Breast epithelium (tissue), 4 donors: Measurements from ENCODE around the gene CFAP97D2. TPM values are rescaled to one million over a fixed set of nuclear protein-coding genes. Genes with fewer than 3 reads are reported as not detected.

ENCODE experiments used
- DNase-seq, 2 donors: peaks; one replicate each; pipeline ENCODE4 v3.0.0-alpha.2; 2019; ENCODE audit warnings: low spot score in 2 of 2
- H3K27ac ChIP-seq, 2 donors: fragments of 200-600 bp; sonication (generic) in 1 of 2; one replicate each; pipeline ENCODE4 v1.5.1; 2016 to 2019; ENCODE audit warnings: mild to moderate bottlenecking in 1 of 2
- H3K27me3 ChIP-seq, 2 donors: fragments of 200-600 bp; sonication (generic) in 1 of 2; one replicate each; pipeline versions ENCODE4 v1.5.1 to v1.6.0; 2017 to 2019; ENCODE audit warnings: control low read depth in 1 of 2, mild to moderate bottlenecking in 1 of 2
- H3K36me3 ChIP-seq: fragments of 200-600 bp; one replicate; pipeline ENCODE4 v1.5.1; 2019
- H3K4me1 ChIP-seq, 2 donors: fragments of 200-600 bp; sonication (generic); one replicate each; pipeline ENCODE4 v1.5.1; 2016 to 2019; ENCODE audit warnings: control low read depth in 1 of 2
- H3K4me3 ChIP-seq, 3 donors: fragments of 200-600 bp; sonication (generic); 1 replicate in 2 of 3; 2 replicates in 1 of 3; pipeline ENCODE4 v1.5.1; 2016 to 2019; ENCODE audit warnings: mild to moderate bottlenecking in 3 of 3, moderate library complexity in 2 of 3
- H3K9me3 ChIP-seq, 2 donors: fragments of 200-600 bp; sonication (generic) in 1 of 2; one replicate each; pipeline ENCODE4 v1.5.1; 2016 to 2019; ENCODE audit warnings: control low read depth in 1 of 2
- POLR2A ChIP-seq: fragments of 450-650 bp; IDR thresholded peaks from one replicate; pipeline ENCODE4 v1.6.1; 2016; ENCODE audit warnings: antibody characterized with exemption, mild to moderate bottlenecking, moderate library complexity
- POLR2AphosphoS5 ChIP-seq, 3 donors: sonication (generic); formaldehyde crosslinking; IDR thresholded peaks; one replicate each; pipeline ENCODE4 v1.6.1; 2017; ENCODE audit warnings: antibody characterized with exemption in 3 of 3
- intact Hi-C: fragments of 100-400 bp; cut with DNase I; formaldehyde crosslinking; loops from one replicate; pipeline ENCODE4 v1.15.1; 2023; ENCODE audit warnings: low total_unique reads
- total RNA-seq, 3 donors: library from RNA; depleted of rRNA; stranded (reverse); fragments of >200 nt; gene quantifications; one replicate each; pipeline ENCODE4 v1.1.0, GENCODE V29; 2016
- TF ChIP-seq, protein P1 (sequence below), 3 donors: fragments of 450-650 bp; IDR thresholded peaks; one replicate each; pipeline ENCODE4 v1.5.1; 2016 to 2017; ENCODE audit warnings: antibody characterized with exemption in 3 of 3, mild to moderate bottlenecking in 3 of 3, moderate library complexity in 3 of 3

The CFAP97D2 gene
- total RNA-seq, 3 donors from 2014 or later: not detected

DNA sequence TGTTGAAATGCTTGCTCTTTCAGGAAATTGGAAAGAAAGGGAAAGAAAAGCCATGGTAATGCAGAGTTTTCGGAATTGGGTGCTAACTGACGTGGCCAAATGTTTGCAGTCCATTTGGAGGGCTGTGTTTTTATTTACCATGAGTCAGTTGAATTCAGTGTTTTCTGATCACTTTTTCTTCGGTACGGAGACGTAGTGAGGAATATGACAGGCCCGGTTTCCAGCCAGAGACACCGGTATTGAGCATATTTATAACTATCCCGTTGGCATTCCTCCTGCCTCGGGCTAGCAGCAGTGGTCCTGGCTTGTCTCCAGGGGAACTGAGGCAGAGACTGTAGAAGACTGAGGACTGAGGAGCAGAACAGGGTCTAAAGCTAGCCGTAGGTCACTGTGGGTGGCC, 56.6 kb downstream of the CFAP97D2 start:
- no peaks in the 10 kb centered on the region for H3K4me1 ChIP-seq
- DNase-seq: no peak
- no peaks in the 10 kb centered on the region for H3K36me3 ChIP-seq
- no peak overlapping the region for H3K27ac ChIP-seq
- intact Hi-C loops: no loop called here
- H3K27me3 ChIP-seq: no peaks in the 10 kb centered on the region
- no peaks in the 10 kb centered on the region for H3K9me3 ChIP-seq
- peak overlapping the region; percentile 69 to 95 (median 88) for H3K4me3 ChIP-seq
- no peak for TF ChIP-seq POLR2A
- TF ChIP-seq POLR2AphosphoS5 (IDR thresholded peaks at IDR 0.05): no peak
- TF ChIP-seq, protein P1, sequence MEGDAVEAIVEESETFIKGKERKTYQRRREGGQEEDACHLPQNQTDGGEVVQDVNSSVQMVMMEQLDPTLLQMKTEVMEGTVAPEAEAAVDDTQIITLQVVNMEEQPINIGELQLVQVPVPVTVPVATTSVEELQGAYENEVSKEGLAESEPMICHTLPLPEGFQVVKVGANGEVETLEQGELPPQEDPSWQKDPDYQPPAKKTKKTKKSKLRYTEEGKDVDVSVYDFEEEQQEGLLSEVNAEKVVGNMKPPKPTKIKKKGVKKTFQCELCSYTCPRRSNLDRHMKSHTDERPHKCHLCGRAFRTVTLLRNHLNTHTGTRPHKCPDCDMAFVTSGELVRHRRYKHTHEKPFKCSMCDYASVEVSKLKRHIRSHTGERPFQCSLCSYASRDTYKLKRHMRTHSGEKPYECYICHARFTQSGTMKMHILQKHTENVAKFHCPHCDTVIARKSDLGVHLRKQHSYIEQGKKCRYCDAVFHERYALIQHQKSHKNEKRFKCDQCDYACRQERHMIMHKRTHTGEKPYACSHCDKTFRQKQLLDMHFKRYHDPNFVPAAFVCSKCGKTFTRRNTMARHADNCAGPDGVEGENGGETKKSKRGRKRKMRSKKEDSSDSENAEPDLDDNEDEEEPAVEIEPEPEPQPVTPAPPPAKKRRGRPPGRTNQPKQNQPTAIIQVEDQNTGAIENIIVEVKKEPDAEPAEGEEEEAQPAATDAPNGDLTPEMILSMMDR (IDR thresholded peaks at IDR 0.05): no peak

DNA sequence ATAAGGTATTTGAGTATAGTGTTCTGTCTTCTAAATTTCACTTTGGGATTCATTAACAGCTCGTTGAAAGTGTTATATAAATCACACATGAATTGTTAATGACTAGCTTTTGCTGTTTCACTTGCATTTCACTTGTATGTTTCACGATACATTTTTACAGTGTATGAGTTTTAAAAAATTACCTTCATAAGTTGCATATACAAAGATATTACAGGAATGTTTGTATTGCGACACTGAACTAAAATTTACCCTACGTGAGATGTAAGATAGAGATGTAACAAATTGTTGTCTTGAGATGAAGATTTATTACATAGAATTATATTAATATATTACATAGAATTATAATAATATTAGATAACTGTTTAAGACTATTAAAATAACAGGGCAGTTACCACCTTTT, 57.2 kb downstream of the CFAP97D2 start:
- Histone ChIP-seq H3K4me1 (no peaks in the 10 kb centered on the region), H3K4me3 (peak overlapping the region; percentile 69 to 95 (median 88)), H3K36me3 (peaks cover 1% of the 10 kb centered on the region), H3K27me3 (no peaks in the 10 kb centered on the region), H3K9me3 (no peaks in the 10 kb centered on the region), H3K27ac (no peak overlapping the region)
- no peak for TF ChIP-seq POLR2AphosphoS5 (IDR thresholded peaks at IDR 0.05)
- TF ChIP-seq POLR2A: no peak
- TF ChIP-seq, protein P1 (IDR thresholded peaks at IDR 0.05): no peak
- DNase-seq: no peak
- intact Hi-C loops: no loop called here

DNA sequence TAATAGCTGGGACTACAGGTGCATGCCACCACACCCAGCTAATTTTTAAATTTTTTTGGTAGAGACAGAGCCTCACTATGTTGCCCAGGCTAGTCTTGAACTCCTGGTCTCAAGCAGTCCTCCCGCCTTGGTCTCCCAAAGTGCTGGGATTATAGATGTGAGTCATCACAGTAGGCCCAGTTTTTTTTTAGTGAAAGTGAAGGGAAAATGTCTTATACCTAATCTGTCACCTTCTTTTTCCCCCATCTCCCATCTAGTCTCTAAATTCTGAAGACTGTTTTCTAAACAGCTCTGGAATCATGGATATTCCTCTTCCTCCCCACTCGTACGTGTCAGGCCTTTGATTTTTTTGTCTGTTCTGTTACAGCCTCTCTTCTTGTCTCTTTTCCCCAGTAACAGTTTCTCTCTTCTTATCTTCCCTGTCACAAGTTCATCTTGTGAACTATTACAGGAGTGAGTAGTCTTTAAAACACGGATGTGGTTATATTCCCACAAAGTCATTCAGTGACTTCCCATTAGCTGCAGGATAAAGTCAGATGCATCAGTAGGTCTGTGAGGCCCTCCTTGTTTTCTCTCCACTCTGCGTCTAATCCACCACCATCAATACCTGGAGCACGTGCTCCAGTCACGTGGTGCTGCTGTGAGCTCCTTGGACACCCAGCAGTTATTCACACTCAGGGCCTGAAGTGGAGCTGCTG, 58.5 kb downstream of the CFAP97D2 start:
- H3K4me3 ChIP-seq: no peak overlapping the region
- intact Hi-C loops: no loop called here
- TF ChIP-seq, protein P1 (IDR thresholded peaks at IDR 0.05): no peak
- TF ChIP-seq POLR2AphosphoS5 (IDR thresholded peaks at IDR 0.05) (no peak), POLR2A (no peak)
- DNase-seq: no peak
- no peaks in the 10 kb centered on the region for H3K4me1 ChIP-seq
- H3K27ac ChIP-seq: no peak overlapping the region
- H3K36me3 ChIP-seq: peaks cover 10% of the 10 kb centered on the region
- no peaks in the 10 kb centered on the region for H3K27me3 ChIP-seq
- H3K9me3 ChIP-seq: no peaks in the 10 kb centered on the region

DNA sequence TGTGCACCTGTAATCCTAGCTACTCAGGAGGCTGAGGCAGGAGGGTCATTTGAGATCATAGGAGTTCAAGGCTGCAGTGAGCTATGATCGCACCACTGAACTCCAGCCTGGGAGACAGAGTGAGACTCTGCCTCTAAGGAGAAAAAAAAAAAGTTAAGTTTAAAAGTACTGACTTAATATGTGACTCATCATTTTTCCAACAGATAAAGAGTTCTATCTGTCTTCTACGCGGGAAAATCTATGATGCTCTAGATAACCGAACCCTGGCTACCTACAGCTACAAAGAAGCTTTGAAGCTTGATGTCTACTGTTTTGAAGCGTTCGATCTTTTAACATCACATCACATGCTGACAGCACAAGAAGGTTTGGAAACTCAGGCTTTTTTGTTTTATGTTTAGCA, 62.9 kb downstream of the CFAP97D2 start:
- H3K9me3 ChIP-seq: no peaks in the 10 kb centered on the region
- H3K36me3 ChIP-seq: peaks cover 21% of the 10 kb centered on the region
- no peak overlapping the region for H3K4me3 ChIP-seq
- no peaks in the 10 kb centered on the region for H3K4me1 ChIP-seq
- no peak for DNase-seq
- intact Hi-C loops: no loop called here
- no peak for TF ChIP-seq POLR2A
- TF ChIP-seq, protein P1 (IDR thresholded peaks at IDR 0.05): no peak
- TF ChIP-seq POLR2AphosphoS5 (IDR thresholded peaks at IDR 0.05): no peak
- H3K27ac ChIP-seq: no peak overlapping the region
- no peaks in the 10 kb centered on the region for H3K27me3 ChIP-seq

DNA sequence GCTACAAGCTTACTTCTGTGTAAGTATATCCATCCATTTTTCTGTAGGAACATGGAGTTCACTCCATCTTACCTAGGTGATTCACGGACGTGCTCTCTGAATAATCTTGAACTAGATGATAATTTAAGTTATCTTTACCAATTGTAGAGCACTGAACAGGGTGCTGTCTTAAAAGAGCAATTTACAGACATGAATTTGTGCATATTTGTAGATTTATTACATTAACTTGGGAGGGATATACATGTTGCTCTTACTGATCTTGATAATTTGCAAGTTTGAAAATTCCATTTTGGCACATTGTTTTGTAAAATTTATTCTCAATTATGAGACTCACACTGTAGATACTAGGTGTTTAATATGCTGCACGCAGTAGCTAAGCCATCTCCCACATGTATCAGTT, 64.9 kb downstream of the CFAP97D2 start:
- intact Hi-C loops: no loop called here
- no peak for DNase-seq

More for the DNA sequence above, 64.9 kb downstream of the CFAP97D2 start:
- H3K27me3 ChIP-seq: no peaks in the 10 kb centered on the region
- no peaks in the 10 kb centered on the region for H3K9me3 ChIP-seq
- no peak overlapping the region for H3K27ac ChIP-seq
- H3K36me3 ChIP-seq: peaks cover 21% of the 10 kb centered on the region
- no peaks in the 10 kb centered on the region for H3K4me1 ChIP-seq
- TF ChIP-seq POLR2A: no peak
- TF ChIP-seq, protein P1 (IDR thresholded peaks at IDR 0.05): no peak
- no peak for TF ChIP-seq POLR2AphosphoS5 (IDR thresholded peaks at IDR 0.05)
- no peak overlapping the region for H3K4me3 ChIP-seq
